ENCODE results near the gene CBFB.
A peak's percentile ranks its signal among the peaks of the same experiment; 100 is the strongest.
"Not testable (repeated sequence)": the region's sequence is repeated elsewhere in the genome, so short reads cannot be mapped to it uniquely, and the experiment has no call there.

Gene CBFB

GRCh38 chr16:67116388-67117311, 87.7 kb downstream of the CBFB start:
- intact Hi-C loops (cut with DNase I; ENCODE audit: low total_unique reads), result no loop called here
- peak in 1 of 2 donors; percentile 57 for DNase-seq
- Histone ChIP-seq H3K4me3 (no peak overlapping the region), H3K27ac (no peak overlapping the region), H3K36me3 (peaks cover 14 to 27% (median 17%) of the 10 kb centered on the region in 3 donors), H3K4me1 (peaks cover 0 to 14% (median 0%) of the 10 kb centered on the region in 4 donors), H3K27me3 (no peaks in the 10 kb centered on the region), H3K9me3 (no peaks in the 10 kb centered on the region)
- no peak for TF ChIP-seq CTCF (IDR thresholded peaks at IDR 0.05)

- H3K36me3 ChIP-seq, result peaks cover 23 to 38% (median 28%) of the 10 kb centered on the region in 3 donors
- TF ChIP-seq CTCF (IDR thresholded peaks at IDR 0.05), result no peak
- peaks cover 0 to 4% (median 0%) of the 10 kb centered on the region in 4 donors for H3K4me1 ChIP-seq
- H3K4me3 ChIP-seq, result no peak overlapping the region
- intact Hi-C loops (cut with DNase I; ENCODE audit: low total_unique reads), result no loop called here
- no peak for DNase-seq
- no peaks in the 10 kb centered on the region for H3K27me3 ChIP-seq
- no peak overlapping the region for H3K27ac ChIP-seq
- no peaks in the 10 kb centered on the region for H3K9me3 ChIP-seq
These were observed 88.8 kb downstream of the CBFB start for GRCh38 chr16:67117716-67118115.

GRCh38 chr16:67120025-67120424, 91.1 kb downstream of the CBFB start:
- intact Hi-C loops (cut with DNase I; ENCODE audit: low total_unique reads), result no loop called here
- no peak overlapping the region for H3K4me3 ChIP-seq
- H3K36me3 ChIP-seq, result peaks cover 40 to 61% (median 46%) of the 10 kb centered on the region in 3 donors
- TF ChIP-seq CTCF (IDR thresholded peaks at IDR 0.05), result no peak
- H3K4me1 ChIP-seq, result no peaks in the 10 kb centered on the region
- no peak overlapping the region for H3K27ac ChIP-seq
- H3K27me3 ChIP-seq, result no peaks in the 10 kb centered on the region
- H3K9me3 ChIP-seq, result no peaks in the 10 kb centered on the region
- peak in 1 of 2 donors; percentile 3 for DNase-seq

GRCh38 chr16:67122799-67123198, 93.8 kb downstream of the CBFB start:
- H3K9me3 ChIP-seq; intact Hi-C loops (cut with DNase I; ENCODE audit: low total_unique reads); H3K4me1 ChIP-seq; H3K27me3 ChIP-seq; H3K27ac ChIP-seq; H3K4me3 ChIP-seq: not testable (repeated sequence)
- peaks cover 48 to 83% (median 56%) of the 10 kb centered on the region in 3 donors for H3K36me3 ChIP-seq
- DNase-seq, result peak in 1 of 2 donors; percentile 23

GRCh38 chr16:67128417-67128816, 99.5 kb downstream of the CBFB start:
- TF ChIP-seq CTCF (IDR thresholded peaks at IDR 0.05), result no peak
- Histone ChIP-seq H3K4me1 (no peaks in the 10 kb centered on the region), H3K27me3 (no peaks in the 10 kb centered on the region), H3K36me3 (peaks cover 38 to 99% (median 41%) of the 10 kb centered on the region in 3 donors), H3K4me3 (no peak overlapping the region), H3K27ac (no peak overlapping the region), H3K9me3 (no peaks in the 10 kb centered on the region)
- intact Hi-C loops (cut with DNase I; ENCODE audit: low total_unique reads), result no loop called here
- DNase-seq, result no peak

GRCh38 chr16:67128887-67129286, 99.9 kb downstream of the CBFB start:
- Histone ChIP-seq H3K27me3 (no peaks in the 10 kb centered on the region), H3K4me3 (no peak overlapping the region), H3K9me3 (no peaks in the 10 kb centered on the region), H3K27ac (no peak overlapping the region), H3K4me1 (no peaks in the 10 kb centered on the region), H3K36me3 (peaks cover 36 to 99% (median 38%) of the 10 kb centered on the region in 3 donors)
- intact Hi-C loops (cut with DNase I; ENCODE audit: low total_unique reads), result no loop called here
- no peak for DNase-seq
- no peak for TF ChIP-seq CTCF (IDR thresholded peaks at IDR 0.05)
